Measurements from ENCODE around the gene ABI1.
"Not testable (repeated sequence)": the region's sequence is repeated elsewhere in the genome, so short reads cannot be mapped to it uniquely, and the experiment has no call there.

The ABI1 gene

GRCh38 chr10:26859241-26860101 is 1.3 kb downstream of the ABI1 start:
- TF ChIP-seq CTCF (IDR thresholded peaks at IDR 0.05; ENCODE audit: extremely low read depth, missing control alignments), result no peak
- DNase-seq (ENCODE audit: low spot score), result no peak

GRCh38 chr10:26858707-26859034 is 2.1 kb downstream of the ABI1 start:
- DNase-seq (ENCODE audit: low spot score), result no peak

GRCh38 chr10:26857991-26858706 is 2.6 kb downstream of the ABI1 start:
- DNase-seq (ENCODE audit: low spot score), result peak; percentile 33
- no peak for TF ChIP-seq CTCF (IDR thresholded peaks at IDR 0.05; ENCODE audit: extremely low read depth, missing control alignments)

More at GRCh38 chr10:26858707-26859034, 2.1 kb downstream of the ABI1 start:
- no peak for TF ChIP-seq CTCF (IDR thresholded peaks at IDR 0.05; ENCODE audit: extremely low read depth, missing control alignments)

GRCh38 chr10:26857553-26857952 is 3.2 kb downstream of the ABI1 start:
- not testable (repeated sequence) for DNase-seq (ENCODE audit: low spot score)

- no peak for TF ChIP-seq CTCF (IDR thresholded peaks at IDR 0.05; ENCODE audit: extremely low read depth, missing control alignments)
- DNase-seq (ENCODE audit: low spot score), result no peak
Observed at GRCh38 chr10:26855186-26855585, 5.6 kb downstream of the ABI1 start.

- TF ChIP-seq CTCF (IDR thresholded peaks at IDR 0.05; ENCODE audit: extremely low read depth, missing control alignments), result no peak
- no peak for DNase-seq (ENCODE audit: low spot score)
Observed at GRCh38 chr10:26854524-26854923, 6.2 kb downstream of the ABI1 start.

- DNase-seq (ENCODE audit: low spot score), result no peak
Observed at GRCh38 chr10:26844396-26844975, 16.3 kb downstream of the ABI1 start.

More at GRCh38 chr10:26844396-26844975, 16.3 kb downstream of the ABI1 start:
- TF ChIP-seq CTCF (IDR thresholded peaks at IDR 0.05; ENCODE audit: extremely low read depth, missing control alignments), result no peak

All from GM20000 (cell line).